ENCODE results near the gene ADAM17.
"Not testable (repeated sequence)": the region's sequence is repeated elsewhere in the genome, so short reads cannot be mapped to it uniquely, and the experiment has no call there.

Gene ADAM17

DNA sequence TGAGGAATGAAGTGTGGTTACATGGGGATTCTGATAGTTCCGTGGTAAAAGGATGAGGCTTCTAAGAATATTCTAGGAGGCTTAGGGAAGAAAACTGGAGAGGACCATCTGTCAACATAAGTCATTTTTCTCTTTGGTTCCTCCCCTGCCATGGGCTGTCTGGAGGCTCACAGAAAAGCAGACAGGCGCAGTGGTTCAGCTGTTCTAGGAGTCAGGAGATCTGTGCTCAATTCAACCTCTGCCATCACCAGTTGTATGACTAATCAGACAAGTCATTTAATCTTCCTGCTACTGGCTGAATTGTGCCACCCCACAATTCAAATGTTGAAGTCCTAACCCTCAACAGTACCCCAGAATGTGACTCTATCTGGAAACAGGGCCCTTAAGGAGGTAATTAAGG lies 36.4 kb downstream of the ADAM17 start:
- no peaks in the 10 kb centered on the region for H3K9me3 ChIP-seq (ENCODE audit: control insufficient read depth, low read length)
- H3K4me3 ChIP-seq (ENCODE audit: extremely low read depth, insufficient read depth, low read length, poor library complexity, severe bottlenecking): no peak overlapping the region
- H3K36me3 ChIP-seq (ENCODE audit: control insufficient read depth, insufficient read depth, low read length): peaks cover 72% of the 10 kb centered on the region
- H3K4me1 ChIP-seq (ENCODE audit: control insufficient read depth, insufficient read depth, low read length, poor library complexity, severe bottlenecking): no peaks in the 10 kb centered on the region
- H3K27ac ChIP-seq (ENCODE audit: low read depth, low read length, severe bottlenecking): no peak overlapping the region
- WGBS, 2 experiments (ENCODE audit: insufficient coverage in 2 of 2): 94 to 95% methylated on average over 2 of the region's 2 CpGs

DNA sequence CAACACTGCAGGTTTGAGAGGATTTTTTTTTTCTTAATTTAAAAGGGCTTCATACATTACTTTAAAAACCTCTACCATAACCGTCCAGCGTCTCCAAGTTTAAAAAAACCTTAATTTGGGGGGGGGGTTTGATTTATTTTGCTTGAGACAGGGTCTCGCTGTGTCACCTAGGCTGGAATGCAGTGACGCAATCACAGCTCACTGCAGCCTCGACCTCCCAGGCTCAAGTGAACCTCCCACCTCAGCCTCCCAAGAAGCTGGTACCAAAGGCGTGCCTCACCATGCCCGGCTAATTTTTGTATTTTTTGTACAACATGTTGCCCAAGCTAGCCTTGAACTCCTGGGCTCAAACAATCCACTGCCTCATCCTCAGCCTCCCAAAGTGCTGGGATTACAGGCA lies 36.9 kb downstream of the ADAM17 start:
- Histone ChIP-seq H3K4me1 (ENCODE audit: control insufficient read depth, insufficient read depth, low read length, poor library complexity, severe bottlenecking) (no peaks in the 10 kb centered on the region), H3K9me3 (ENCODE audit: control insufficient read depth, low read length) (no peaks in the 10 kb centered on the region), H3K27ac (ENCODE audit: low read depth, low read length, severe bottlenecking) (no peak overlapping the region), H3K4me3 (ENCODE audit: extremely low read depth, insufficient read depth, low read length, poor library complexity, severe bottlenecking) (no peak overlapping the region), H3K36me3 (ENCODE audit: control insufficient read depth, insufficient read depth, low read length) (peaks cover 70% of the 10 kb centered on the region)
- WGBS, 2 experiments (ENCODE audit: insufficient coverage in 2 of 2): 94 to 96% methylated on average over 5 of the region's 7 CpGs

DNA sequence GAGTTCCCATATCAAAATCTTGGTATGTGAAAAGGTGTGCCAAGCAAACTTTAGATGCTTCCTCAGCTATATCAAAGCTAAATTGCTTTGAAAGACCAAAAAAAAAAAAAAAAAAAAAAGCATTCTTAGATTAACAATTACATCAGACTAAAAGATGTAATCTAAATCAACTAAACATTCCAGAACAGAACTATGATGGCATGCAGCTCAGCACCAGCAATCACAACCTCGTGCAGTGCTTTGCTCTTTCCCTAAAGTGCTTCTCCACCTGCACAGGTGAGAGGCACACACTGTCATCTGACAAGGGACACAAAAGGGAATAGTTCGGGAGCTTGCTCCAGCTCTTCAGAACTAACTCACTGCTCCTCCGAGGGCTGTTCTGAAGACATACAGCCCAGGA lies 37.5 kb downstream of the ADAM17 start:
- H3K27ac ChIP-seq (ENCODE audit: low read depth, low read length, severe bottlenecking): no peak overlapping the region
- no peaks in the 10 kb centered on the region for H3K9me3 ChIP-seq (ENCODE audit: control insufficient read depth, low read length)
- H3K36me3 ChIP-seq (ENCODE audit: control insufficient read depth, insufficient read depth, low read length): peaks cover 76% of the 10 kb centered on the region
- no peaks in the 10 kb centered on the region for H3K4me1 ChIP-seq (ENCODE audit: control insufficient read depth, insufficient read depth, low read length, poor library complexity, severe bottlenecking)
- H3K4me3 ChIP-seq (ENCODE audit: extremely low read depth, insufficient read depth, low read length, poor library complexity, severe bottlenecking): no peak overlapping the region
- WGBS, 2 experiments (ENCODE audit: insufficient coverage in 2 of 2): 93 to 95% methylated on average over 3 of the region's 3 CpGs

DNA sequence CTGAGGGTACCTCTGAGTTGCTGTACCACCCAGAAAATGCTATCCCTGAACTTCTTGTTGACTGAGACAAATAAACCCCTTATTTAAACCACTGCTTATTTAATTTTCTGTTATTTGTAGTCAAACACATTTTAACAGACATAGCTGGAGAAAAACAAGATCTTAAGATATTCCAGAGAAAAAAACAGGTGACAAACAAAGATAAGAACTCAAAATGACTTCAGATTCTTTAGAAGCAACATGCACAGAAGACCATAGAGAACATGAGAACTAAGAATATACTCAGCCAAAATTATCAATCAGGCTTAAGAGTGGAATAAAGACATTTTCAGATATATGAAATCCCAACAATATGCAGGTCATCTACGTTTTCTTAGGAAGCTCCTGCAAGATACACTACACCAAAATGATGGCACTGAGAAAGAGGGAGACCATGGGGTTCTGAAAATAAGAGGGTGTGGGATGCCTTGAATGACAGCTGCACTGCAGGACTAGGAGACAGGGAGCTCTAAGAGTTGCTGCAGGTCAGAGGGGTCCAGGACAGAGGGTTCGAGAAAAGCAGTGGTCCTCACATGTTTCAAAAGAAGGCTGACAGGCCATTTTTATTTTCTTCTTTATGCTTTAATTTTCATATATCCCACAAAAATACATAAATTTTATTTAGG lies 38.4 kb downstream of the ADAM17 start:
- H3K9me3 ChIP-seq (ENCODE audit: control insufficient read depth, low read length): no peaks in the 10 kb centered on the region
- no peaks in the 10 kb centered on the region for H3K4me1 ChIP-seq (ENCODE audit: control insufficient read depth, insufficient read depth, low read length, poor library complexity, severe bottlenecking)
- H3K36me3 ChIP-seq (ENCODE audit: control insufficient read depth, insufficient read depth, low read length): peaks cover 85% of the 10 kb centered on the region
- no CpG with 5 or more reads among the region's 2 CpGs for WGBS, 2 experiments (ENCODE audit: insufficient coverage in 2 of 2)
- H3K27ac ChIP-seq (ENCODE audit: low read depth, low read length, severe bottlenecking): no peak overlapping the region
- no peak overlapping the region for H3K4me3 ChIP-seq (ENCODE audit: extremely low read depth, insufficient read depth, low read length, poor library complexity, severe bottlenecking)

DNA sequence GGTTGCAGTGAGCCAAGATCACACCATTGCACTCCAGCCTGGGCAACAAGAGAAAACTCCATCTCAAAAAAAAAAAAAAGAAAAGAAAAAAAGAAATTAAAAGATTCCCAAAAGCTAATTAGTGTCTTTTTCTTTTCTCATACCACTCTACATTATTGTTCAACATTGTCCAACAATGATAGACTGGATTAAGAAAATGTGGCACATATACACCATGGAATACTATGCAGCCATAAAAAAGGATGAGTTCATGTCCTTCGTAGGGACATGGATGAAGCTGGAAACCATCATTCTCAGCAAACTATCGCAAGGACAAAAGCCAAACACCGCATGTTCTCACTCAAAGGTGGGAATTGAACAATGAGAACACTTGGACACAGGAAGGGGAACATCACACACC lies 41.7 kb downstream of the ADAM17 start:
- Histone ChIP-seq H3K36me3 (ENCODE audit: control insufficient read depth, insufficient read depth, low read length) (peaks cover 74% of the 10 kb centered on the region), H3K4me1 (ENCODE audit: control insufficient read depth, insufficient read depth, low read length, poor library complexity, severe bottlenecking) (peaks cover 11% of the 10 kb centered on the region)
- not testable (repeated sequence) for H3K27ac ChIP-seq (ENCODE audit: low read depth, low read length, severe bottlenecking); H3K9me3 ChIP-seq (ENCODE audit: control insufficient read depth, low read length); H3K4me3 ChIP-seq (ENCODE audit: extremely low read depth, insufficient read depth, low read length, poor library complexity, severe bottlenecking)
- WGBS, 2 experiments (ENCODE audit: insufficient coverage in 2 of 2): no CpG with 5 or more reads among the region's 3 CpGs

DNA sequence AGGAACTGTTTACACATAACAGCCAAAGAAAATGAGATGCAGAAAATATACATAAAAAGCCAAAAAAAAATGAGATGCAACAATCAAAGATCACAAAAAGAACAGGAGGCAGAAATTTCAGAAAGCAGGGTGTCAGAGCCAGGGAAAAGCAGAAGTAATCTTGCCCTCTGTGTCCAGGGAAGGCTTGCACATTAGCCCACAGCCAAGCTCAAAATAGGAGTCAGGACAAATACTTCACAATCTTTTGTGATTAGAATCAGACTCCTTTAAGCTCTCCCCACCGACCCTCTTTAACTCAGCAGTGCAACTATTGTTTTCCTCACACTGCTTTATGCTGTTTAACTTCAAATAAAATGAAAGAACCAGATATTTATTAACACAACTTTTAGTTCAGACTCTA lies 46.7 kb downstream of the ADAM17 start:
- Histone ChIP-seq H3K4me1 (ENCODE audit: control insufficient read depth, insufficient read depth, low read length, poor library complexity, severe bottlenecking) (peaks cover 14% of the 10 kb centered on the region), H3K9me3 (ENCODE audit: control insufficient read depth, low read length) (no peaks in the 10 kb centered on the region), H3K27ac (ENCODE audit: low read depth, low read length, severe bottlenecking) (peak overlapping the region; percentile 59), H3K36me3 (ENCODE audit: control insufficient read depth, insufficient read depth, low read length) (peaks cover 78% of the 10 kb centered on the region), H3K4me3 (ENCODE audit: extremely low read depth, insufficient read depth, low read length, poor library complexity, severe bottlenecking) (no peak overlapping the region)
- WGBS, 2 experiments (ENCODE audit: insufficient coverage in 2 of 2): 43 to 100% methylated on average over 1 of the region's 1 CpG

DNA sequence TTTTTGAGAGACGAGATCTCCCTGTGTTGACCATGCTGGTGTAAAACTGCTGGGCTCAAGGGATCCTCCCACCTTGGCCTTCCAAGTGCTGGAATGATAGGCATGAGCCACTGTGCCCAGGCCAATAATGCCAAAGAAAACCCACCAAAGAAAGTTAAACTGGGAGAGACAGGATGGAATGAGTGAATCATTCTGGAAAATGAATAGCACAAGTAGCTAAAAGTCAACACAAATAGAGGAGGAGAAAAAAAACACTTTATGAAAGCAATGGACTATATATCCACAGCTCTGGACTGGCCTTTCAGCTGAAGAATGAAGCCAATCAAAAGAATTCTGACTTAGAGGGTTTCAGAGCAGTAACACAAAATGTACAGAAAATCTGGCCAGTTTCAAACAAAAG lies 57.4 kb downstream of the ADAM17 start:
- Histone ChIP-seq H3K4me1 (ENCODE audit: control insufficient read depth, insufficient read depth, low read length, poor library complexity, severe bottlenecking) (peaks cover 8% of the 10 kb centered on the region), H3K9me3 (ENCODE audit: control insufficient read depth, low read length) (no peaks in the 10 kb centered on the region), H3K27ac (ENCODE audit: low read depth, low read length, severe bottlenecking) (no peak overlapping the region), H3K36me3 (ENCODE audit: control insufficient read depth, insufficient read depth, low read length) (peaks cover 91% of the 10 kb centered on the region), H3K4me3 (ENCODE audit: extremely low read depth, insufficient read depth, low read length, poor library complexity, severe bottlenecking) (no peak overlapping the region)
- WGBS, 2 experiments (ENCODE audit: insufficient coverage in 2 of 2): 100% methylated on average over 1 of the region's 1 CpG; no CpG with 5 or more reads in 1 of the 2 experiments

DNA sequence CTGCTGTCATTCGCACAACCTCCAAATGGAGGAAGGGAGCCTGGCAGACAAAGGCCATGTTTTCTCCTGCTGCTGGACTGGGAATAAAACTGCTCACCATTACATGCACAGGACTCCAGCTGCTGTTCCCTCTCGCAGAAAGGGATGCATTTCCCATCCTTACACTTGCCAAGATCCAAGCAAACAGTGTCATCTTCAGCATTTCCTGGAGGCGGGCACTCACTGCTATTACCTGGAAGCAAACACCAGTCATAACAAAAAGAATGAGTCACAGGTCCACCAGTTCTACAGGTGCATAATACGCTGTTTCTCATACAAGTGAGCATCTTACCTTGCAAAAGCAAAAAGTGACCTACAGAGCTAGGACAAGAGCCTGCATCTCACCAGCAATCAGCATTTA lies 58.6 kb downstream of the ADAM17 start:
- Histone ChIP-seq H3K9me3 (ENCODE audit: control insufficient read depth, low read length) (no peaks in the 10 kb centered on the region), H3K36me3 (ENCODE audit: control insufficient read depth, insufficient read depth, low read length) (peaks cover 93% of the 10 kb centered on the region), H3K27ac (ENCODE audit: low read depth, low read length, severe bottlenecking) (no peak overlapping the region), H3K4me1 (ENCODE audit: control insufficient read depth, insufficient read depth, low read length, poor library complexity, severe bottlenecking) (peaks cover 8% of the 10 kb centered on the region), H3K4me3 (ENCODE audit: extremely low read depth, insufficient read depth, low read length, poor library complexity, severe bottlenecking) (no peak overlapping the region)
- 97 to 100% methylated on average over 3 to 4 of the region's 4 CpGs for WGBS, 2 experiments (ENCODE audit: insufficient coverage in 2 of 2)

DNA sequence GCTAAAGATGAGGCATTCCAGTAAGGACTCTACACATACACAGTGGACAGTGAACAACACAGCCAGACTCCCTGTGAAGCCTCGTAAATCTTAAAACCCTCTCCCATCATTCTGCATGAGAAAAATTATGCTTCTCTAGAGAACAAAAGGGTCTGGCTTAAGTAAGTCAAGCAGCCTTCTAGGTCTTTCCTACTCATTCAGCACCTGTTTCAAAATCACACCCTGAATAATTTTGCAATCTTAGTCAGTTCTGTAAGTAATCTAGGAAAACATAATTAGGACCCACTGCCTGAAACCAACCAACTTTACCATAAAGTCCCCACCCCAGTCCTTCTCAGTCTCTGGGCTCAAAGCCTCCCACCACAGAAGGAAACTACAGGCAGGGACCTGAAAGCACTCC lies 61.5 kb downstream of the ADAM17 start:
- Histone ChIP-seq H3K27ac (ENCODE audit: low read depth, low read length, severe bottlenecking) (no peak overlapping the region), H3K4me1 (ENCODE audit: control insufficient read depth, insufficient read depth, low read length, poor library complexity, severe bottlenecking) (peaks cover 8% of the 10 kb centered on the region), H3K9me3 (ENCODE audit: control insufficient read depth, low read length) (no peaks in the 10 kb centered on the region), H3K4me3 (ENCODE audit: extremely low read depth, insufficient read depth, low read length, poor library complexity, severe bottlenecking) (no peak overlapping the region), H3K36me3 (ENCODE audit: control insufficient read depth, insufficient read depth, low read length) (peaks cover 98% of the 10 kb centered on the region)
- 100% methylated on average over 1 of the region's 1 CpG for WGBS, 2 experiments (ENCODE audit: insufficient coverage in 2 of 2)

DNA sequence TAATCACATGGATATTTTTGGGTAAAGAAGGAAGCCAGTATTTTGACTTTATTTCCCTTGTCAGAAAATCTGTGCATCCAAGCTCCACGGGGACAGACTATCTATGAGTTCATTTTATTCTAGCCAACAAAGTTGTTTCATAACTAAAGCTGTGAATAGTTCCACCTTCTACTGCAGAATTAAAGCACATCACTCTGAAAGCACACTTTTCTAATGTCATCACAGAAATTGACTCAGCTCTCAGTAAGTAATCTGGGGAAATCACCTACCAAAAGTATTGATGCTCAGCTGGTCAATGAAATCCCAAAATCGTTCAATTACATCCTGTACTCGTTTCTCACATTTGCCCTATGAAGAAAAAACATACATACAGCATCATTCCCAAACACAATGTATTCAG lies 62.2 kb downstream of the ADAM17 start:
- peaks cover 99% of the 10 kb centered on the region for H3K36me3 ChIP-seq (ENCODE audit: control insufficient read depth, insufficient read depth, low read length)
- H3K4me3 ChIP-seq (ENCODE audit: extremely low read depth, insufficient read depth, low read length, poor library complexity, severe bottlenecking): no peak overlapping the region
- no peaks in the 10 kb centered on the region for H3K9me3 ChIP-seq (ENCODE audit: control insufficient read depth, low read length)
- H3K4me1 ChIP-seq (ENCODE audit: control insufficient read depth, insufficient read depth, low read length, poor library complexity, severe bottlenecking): peaks cover 6% of the 10 kb centered on the region
- no peak overlapping the region for H3K27ac ChIP-seq (ENCODE audit: low read depth, low read length, severe bottlenecking)
- 76 to 100% methylated on average over 1 to 3 of the region's 3 CpGs for WGBS, 2 experiments (ENCODE audit: insufficient coverage in 2 of 2)

DNA sequence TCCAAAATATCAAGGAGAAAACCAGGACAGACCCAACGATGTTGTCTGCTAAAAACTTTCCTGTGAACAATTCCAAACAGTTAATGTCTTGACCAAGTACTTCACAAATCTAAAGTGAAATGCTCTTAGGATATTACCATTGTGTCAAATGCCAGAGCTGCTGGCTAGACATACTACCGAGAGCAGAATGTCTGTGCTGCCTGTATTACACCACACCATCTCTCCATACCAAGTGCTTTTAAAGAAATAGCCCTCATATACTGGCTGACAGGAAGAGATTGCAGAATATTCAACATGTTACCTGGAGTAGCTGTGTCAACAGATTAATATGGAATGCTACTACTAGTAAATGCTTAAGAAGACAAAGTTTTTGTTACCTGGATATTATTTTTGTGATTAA lies 62.7 kb downstream of the ADAM17 start:
- Histone ChIP-seq H3K4me3 (ENCODE audit: extremely low read depth, insufficient read depth, low read length, poor library complexity, severe bottlenecking) (no peak overlapping the region), H3K36me3 (ENCODE audit: control insufficient read depth, insufficient read depth, low read length) (peaks cover 98% of the 10 kb centered on the region), H3K4me1 (ENCODE audit: control insufficient read depth, insufficient read depth, low read length, poor library complexity, severe bottlenecking) (peaks cover under 1% of the 10 kb centered on the region), H3K27ac (ENCODE audit: low read depth, low read length, severe bottlenecking) (no peak overlapping the region), H3K9me3 (ENCODE audit: control insufficient read depth, low read length) (no peaks in the 10 kb centered on the region)
- WGBS, 2 experiments (ENCODE audit: insufficient coverage in 2 of 2): 100% methylated on average over 2 of the region's 2 CpGs; no CpG with 5 or more reads in 1 of the 2 experiments

Data from mesodermal cell (in vitro differentiated cells).